GM12875 (cell line): Measurements from ENCODE around the gene TP53.

Experiments
- H3K4me3 ChIP-seq: one replicate; pipeline ENCODE4 v1.5.1; 2011; ENCODE audit warnings: low read depth, low read length, control low read depth
- TF ChIP-seq, protein P1 (sequence below): IDR thresholded peaks from 2 replicates; pipeline ENCODE4 v1.5.1; 2011; ENCODE audit warnings: low read depth, mild to moderate bottlenecking, control low read depth, inconsistent platforms, low read length, moderate library complexity, borderline replicate concordance; ENCODE audit not compliant: insufficient read depth

The TP53 gene

DNA sequence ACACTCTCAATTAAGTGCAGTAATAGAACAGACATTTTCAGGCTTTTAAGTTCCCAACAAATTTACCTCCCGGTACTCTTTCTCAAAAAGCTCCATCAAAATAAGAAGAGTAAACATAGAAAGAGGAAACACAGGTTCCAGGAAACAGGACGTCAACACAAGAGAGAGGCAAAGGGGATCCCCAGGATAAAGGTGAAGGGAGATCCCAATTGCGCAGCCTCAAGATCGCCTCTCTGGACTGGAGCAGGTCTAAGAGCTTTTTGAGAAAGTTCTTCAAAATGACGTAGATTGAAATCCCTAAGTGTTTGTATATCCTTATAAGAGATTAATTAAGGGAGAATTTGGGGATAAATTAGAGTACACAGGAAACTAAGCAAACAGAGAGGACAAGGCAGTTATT is 68.7 kb downstream of the TP53 start:
- TF ChIP-seq, protein P1, sequence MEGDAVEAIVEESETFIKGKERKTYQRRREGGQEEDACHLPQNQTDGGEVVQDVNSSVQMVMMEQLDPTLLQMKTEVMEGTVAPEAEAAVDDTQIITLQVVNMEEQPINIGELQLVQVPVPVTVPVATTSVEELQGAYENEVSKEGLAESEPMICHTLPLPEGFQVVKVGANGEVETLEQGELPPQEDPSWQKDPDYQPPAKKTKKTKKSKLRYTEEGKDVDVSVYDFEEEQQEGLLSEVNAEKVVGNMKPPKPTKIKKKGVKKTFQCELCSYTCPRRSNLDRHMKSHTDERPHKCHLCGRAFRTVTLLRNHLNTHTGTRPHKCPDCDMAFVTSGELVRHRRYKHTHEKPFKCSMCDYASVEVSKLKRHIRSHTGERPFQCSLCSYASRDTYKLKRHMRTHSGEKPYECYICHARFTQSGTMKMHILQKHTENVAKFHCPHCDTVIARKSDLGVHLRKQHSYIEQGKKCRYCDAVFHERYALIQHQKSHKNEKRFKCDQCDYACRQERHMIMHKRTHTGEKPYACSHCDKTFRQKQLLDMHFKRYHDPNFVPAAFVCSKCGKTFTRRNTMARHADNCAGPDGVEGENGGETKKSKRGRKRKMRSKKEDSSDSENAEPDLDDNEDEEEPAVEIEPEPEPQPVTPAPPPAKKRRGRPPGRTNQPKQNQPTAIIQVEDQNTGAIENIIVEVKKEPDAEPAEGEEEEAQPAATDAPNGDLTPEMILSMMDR, result no peak
- H3K4me3 ChIP-seq, result no peak overlapping the region
